HCT116 (cell line): ENCODE measurements around the gene PLCB4. TPM values are rescaled to one million over a fixed set of nuclear protein-coding genes. Genes with fewer than 3 reads are reported as not detected.

Experiments
- ATAC-seq: fragments of 200-7000 bp; cut with Tn5 transposase; 2 replicates; pipeline ENCODE4 v1.9.1; 2020; ENCODE audit warnings: mild to moderate bottlenecking, moderate library complexity
- BruUV-seq: library from RNA; stranded (reverse); fragments of 400-500 nt; replicated peaks from 2 replicates; lab custom pipeline; 2021; lab: Mats Ljungman, UMichigan
- CTCF ChIA-PET: fragments of 300-600 bp; sonication (Branson Sonifier 250); formaldehyde crosslinking; loops from one replicate; lab custom pipeline; 2021; ENCODE audit warnings: antibody characterized with exemption; lab: Charles Lee
- POLR2A ChIA-PET: fragments of 300-600, 350-600 bp; sonication (Branson Sonifier 250); formaldehyde crosslinking; loops from one replicate; lab custom pipeline; 2021; ENCODE audit warnings: antibody characterized with exemption; lab: Charles Lee
- RAD21 ChIA-PET, 2 experiments: fragments of 300-600 bp; sonication (Branson Sonifier 250); formaldehyde crosslinking; loops; one replicate each; lab custom pipeline; 2023; ENCODE audit warnings: low total read pairs in 2 of 2; ENCODE audit not compliant: uncharacterized antibody in 2 of 2, unreplicated experiment in 2 of 2, low non-redundant PET in 1 of 2; lab: Charles Lee
- DNase-seq: peaks from one replicate; pipeline ENCODE4 v3.0.0-alpha.2; 2010; ENCODE audit warnings: low read depth, low spot score
- H2AFZ ChIP-seq: fragments of 200-600 bp; shearing (Covaris generic), sonication (generic); 2 replicates; pipeline ENCODE4 v1.6.1; 2017; ENCODE audit warnings: low read depth, mixed run types, mixed read lengths, antibody characterized with exemption, low read length; ENCODE audit not compliant: poor library complexity, severe bottlenecking
- H3K27ac ChIP-seq: 2 replicates; pipeline ENCODE4 v1.5.1; 2012; ENCODE audit warnings: low read depth, low read length
- H3K27me3 ChIP-seq: fragments of 200-600 bp; sonication (generic); 2 replicates; pipeline ENCODE4 v1.6.1; 2016; ENCODE audit warnings: mixed run types, low read length, mixed read lengths; ENCODE audit not compliant: insufficient read depth
- H3K36me3 ChIP-seq, 2 experiments: fragments of 200-500 bp in 1 of 2; fragments of 200-600 bp in 1 of 2; sonication (Bioruptor generic) in 1 of 2; sonication (generic) in 1 of 2; 2 replicates each; pipeline versions ENCODE4 v1.5.1 to v1.6.1; 2014 to 2016; ENCODE audit warnings: low read length in 2 of 2, inconsistent platforms in 1 of 2, mixed read lengths in 1 of 2, mixed run types in 1 of 2; ENCODE audit not compliant: insufficient read depth in 2 of 2, control insufficient read depth in 1 of 2
- H3K4me1 ChIP-seq, 2 experiments: fragments of 200-600 bp in 1 of 2; sonication (generic) in 1 of 2; 2 replicates each; pipeline versions ENCODE4 v1.5.1 to v1.6.1; 2012 to 2017; ENCODE audit warnings: low read length in 2 of 2, inconsistent platforms in 1 of 2, mild to moderate bottlenecking in 1 of 2, mixed read lengths in 1 of 2, mixed run types in 1 of 2, moderate library complexity in 1 of 2; ENCODE audit not compliant: insufficient read depth in 2 of 2, control insufficient read depth in 1 of 2
- H3K4me2 ChIP-seq: fragments of 200-600 bp; sonication (generic); 2 replicates; pipeline ENCODE4 v1.6.1; 2017; ENCODE audit warnings: mixed run types, low read length, mixed read lengths
- H3K4me3 ChIP-seq, 2 experiments: fragments of 200-600 bp in 1 of 2; sonication (generic) in 1 of 2; replicated peaks in 1 of 2; 2 replicates each; pipeline ENCODE4 v1.5.1; 2011 to 2016; ENCODE audit warnings: low read length in 2 of 2, control low read depth in 1 of 2, low read depth in 1 of 2, mild to moderate bottlenecking in 1 of 2, mixed read lengths in 1 of 2, mixed run types in 1 of 2
- H3K79me2 ChIP-seq: fragments of 200-600 bp; sonication (generic); 2 replicates; pipeline ENCODE4 v1.6.1; 2017; ENCODE audit warnings: mild to moderate bottlenecking, mixed run types, low read length, moderate library complexity, mixed read lengths; ENCODE audit not compliant: insufficient read depth
- H3K9ac ChIP-seq: fragments of 200-600 bp; sonication (generic); 2 replicates; pipeline ENCODE4 v1.6.1; 2016; ENCODE audit warnings: low read length, mixed read lengths
- H3K9me2 ChIP-seq: fragments of 200-600 bp; sonication (generic), shearing (Covaris generic); 2 replicates; pipeline ENCODE4 v1.6.1; 2017; ENCODE audit warnings: mixed run types, mild to moderate bottlenecking, moderate library complexity; ENCODE audit not compliant: insufficient read depth
- H3K9me3 ChIP-seq, 2 experiments: fragments of 200-500 bp in 1 of 2; fragments of 200-600 bp in 1 of 2; sonication (Bioruptor generic) in 1 of 2; sonication (generic) in 1 of 2; 2 replicates each; pipeline ENCODE4 v1.6.1; 2014 to 2017; ENCODE audit warnings: low read length in 2 of 2, mixed read lengths in 2 of 2, inconsistent platforms in 1 of 2, low read depth in 1 of 2, mild to moderate bottlenecking in 1 of 2, mixed run types in 1 of 2, moderate library complexity in 1 of 2; ENCODE audit not compliant: control insufficient read depth in 1 of 2, insufficient read depth in 1 of 2
- H4K20me1 ChIP-seq: fragments of 200-600 bp; sonication (generic), shearing (Covaris generic); 2 replicates; pipeline ENCODE4 v1.6.1; 2017; ENCODE audit warnings: mixed run types, mild to moderate bottlenecking, moderate library complexity; ENCODE audit not compliant: insufficient read depth
- CBX3 ChIP-seq: IDR thresholded peaks from 2 replicates; pipeline ENCODE4 v1.6.1; 2012; ENCODE audit warnings: low read depth
- CEBPB ChIP-seq: IDR thresholded peaks from 2 replicates; pipeline ENCODE4 v1.6.1; 2012; ENCODE audit warnings: low read depth
- EGR1 ChIP-seq: IDR thresholded peaks from 2 replicates; pipeline ENCODE4 v1.6.1; 2012; ENCODE audit warnings: low read depth
- ELF1 ChIP-seq: IDR thresholded peaks from 2 replicates; pipeline ENCODE4 v1.6.1; 2012; ENCODE audit warnings: low read depth, borderline replicate concordance
- EZH2 ChIP-seq: fragments of 200-600 bp; sonication (generic); IDR thresholded peaks from 2 replicates; pipeline ENCODE4 v1.6.1; 2017; ENCODE audit warnings: antibody characterized with exemption, mixed run types
- EZH2phosphoT487 ChIP-seq: fragments of 200-600 bp; IDR thresholded peaks from 2 replicates; pipeline ENCODE4 v1.6.1; 2018; ENCODE audit warnings: antibody characterized with exemption, borderline replicate concordance
- FOSL1 ChIP-seq: IDR thresholded peaks from 2 replicates; pipeline ENCODE4 v1.6.1; 2012; ENCODE audit warnings: low read depth
- POLR2AphosphoS5 ChIP-seq: IDR thresholded peaks from 2 replicates; pipeline ENCODE4 v1.6.1; 2011; ENCODE audit warnings: mild to moderate bottlenecking, low read depth, low read length, moderate library complexity
- SIN3A ChIP-seq: IDR thresholded peaks from 2 replicates; pipeline ENCODE4 v1.6.1; 2012; ENCODE audit warnings: low read depth
- SP1 ChIP-seq: IDR thresholded peaks from 2 replicates; pipeline ENCODE4 v1.6.1; 2012; ENCODE audit warnings: low read depth
- TCF7L2 ChIP-seq: IDR thresholded peaks from 2 replicates; pipeline ENCODE4 v1.7.0; 2011; ENCODE audit warnings: borderline replicate concordance, inconsistent platforms; ENCODE audit not compliant: insufficient read depth, insufficient read length; ENCODE audit errors: extremely low read depth
- YY1 ChIP-seq: IDR thresholded peaks from 2 replicates; pipeline ENCODE4 v1.6.1; 2011; ENCODE audit warnings: low read length, low read depth, moderate library complexity, mild to moderate bottlenecking; ENCODE audit not compliant: insufficient replicate concordance; ENCODE audit errors: extremely low read depth
- ZNF274 ChIP-seq: fragments of 200-500 bp; sonication (Bioruptor generic); IDR thresholded peaks from 2 replicates; pipeline ENCODE4 v1.6.1; 2014; ENCODE audit warnings: mild to moderate bottlenecking, low read depth, low read length, inconsistent platforms
- intact Hi-C: fragments of 100-400 bp; cut with micrococcal nuclease; formaldehyde crosslinking; loops from 2 replicates; pipeline ENCODE4 v1.10.0; 2022
- total RNA-seq: library from RNA; stranded (reverse); gene quantifications from one replicate; pipeline ENCODE4 v1.2.1, GENCODE V29; 2021; ENCODE audit not compliant: unreplicated experiment
- TF ChIP-seq, protein P1 (sequence below): IDR thresholded peaks from 2 replicates; pipeline ENCODE4 v1.6.1; 2012
- TF ChIP-seq, protein P2 (sequence below): IDR thresholded peaks from 2 replicates; pipeline ENCODE4 v1.6.1; 2012; ENCODE audit warnings: low read depth
- TF ChIP-seq, protein P3 (sequence below): IDR thresholded peaks from 2 replicates; pipeline ENCODE4 v1.6.1; 2012

PLCB4 gene
- total RNA-seq, 1 experiment from 2014 or later = 2.5 TPM

DNA sequence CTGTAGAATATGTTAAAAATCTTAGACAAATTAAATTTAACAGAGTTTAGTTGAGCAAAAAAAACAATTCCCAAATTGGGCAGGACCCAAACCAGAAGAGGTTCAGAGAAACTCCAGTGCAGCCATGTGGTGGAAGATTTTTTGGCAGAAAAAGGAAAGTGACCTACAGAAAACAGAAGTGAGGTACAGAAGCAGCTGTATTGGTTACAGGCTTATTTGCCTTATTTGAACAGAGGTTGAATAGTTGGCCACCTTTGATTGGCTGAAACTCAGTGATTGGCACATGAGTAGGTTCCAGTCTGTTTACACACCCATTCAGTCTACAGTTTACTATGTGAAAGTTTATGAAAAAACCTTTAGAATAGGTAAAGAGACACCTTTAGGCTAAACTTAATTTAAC, 334.6 kb downstream of the PLCB4 start:
- Histone ChIP-seq H3K27me3 (no peaks in the 10 kb centered on the region), H4K20me1 (no peaks in the 10 kb centered on the region), H3K9ac (no peak overlapping the region)
- no TSS peak for BruUV-seq
- TF ChIP-seq CBX3 (no peak), ZNF274 (no peak), SIN3A (no peak), YY1 (no peak), POLR2AphosphoS5 (no peak), TCF7L2 (no peak), SP1 (no peak), EZH2 (no peak), EGR1 (no peak), ELF1 (no peak), CEBPB (no peak), FOSL1 (no peak), EZH2phosphoT487 (no peak)
- TF ChIP-seq, protein P1, sequence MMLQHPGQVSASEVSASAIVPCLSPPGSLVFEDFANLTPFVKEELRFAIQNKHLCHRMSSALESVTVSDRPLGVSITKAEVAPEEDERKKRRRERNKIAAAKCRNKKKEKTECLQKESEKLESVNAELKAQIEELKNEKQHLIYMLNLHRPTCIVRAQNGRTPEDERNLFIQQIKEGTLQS = no peak
- TF ChIP-seq, protein P2, sequence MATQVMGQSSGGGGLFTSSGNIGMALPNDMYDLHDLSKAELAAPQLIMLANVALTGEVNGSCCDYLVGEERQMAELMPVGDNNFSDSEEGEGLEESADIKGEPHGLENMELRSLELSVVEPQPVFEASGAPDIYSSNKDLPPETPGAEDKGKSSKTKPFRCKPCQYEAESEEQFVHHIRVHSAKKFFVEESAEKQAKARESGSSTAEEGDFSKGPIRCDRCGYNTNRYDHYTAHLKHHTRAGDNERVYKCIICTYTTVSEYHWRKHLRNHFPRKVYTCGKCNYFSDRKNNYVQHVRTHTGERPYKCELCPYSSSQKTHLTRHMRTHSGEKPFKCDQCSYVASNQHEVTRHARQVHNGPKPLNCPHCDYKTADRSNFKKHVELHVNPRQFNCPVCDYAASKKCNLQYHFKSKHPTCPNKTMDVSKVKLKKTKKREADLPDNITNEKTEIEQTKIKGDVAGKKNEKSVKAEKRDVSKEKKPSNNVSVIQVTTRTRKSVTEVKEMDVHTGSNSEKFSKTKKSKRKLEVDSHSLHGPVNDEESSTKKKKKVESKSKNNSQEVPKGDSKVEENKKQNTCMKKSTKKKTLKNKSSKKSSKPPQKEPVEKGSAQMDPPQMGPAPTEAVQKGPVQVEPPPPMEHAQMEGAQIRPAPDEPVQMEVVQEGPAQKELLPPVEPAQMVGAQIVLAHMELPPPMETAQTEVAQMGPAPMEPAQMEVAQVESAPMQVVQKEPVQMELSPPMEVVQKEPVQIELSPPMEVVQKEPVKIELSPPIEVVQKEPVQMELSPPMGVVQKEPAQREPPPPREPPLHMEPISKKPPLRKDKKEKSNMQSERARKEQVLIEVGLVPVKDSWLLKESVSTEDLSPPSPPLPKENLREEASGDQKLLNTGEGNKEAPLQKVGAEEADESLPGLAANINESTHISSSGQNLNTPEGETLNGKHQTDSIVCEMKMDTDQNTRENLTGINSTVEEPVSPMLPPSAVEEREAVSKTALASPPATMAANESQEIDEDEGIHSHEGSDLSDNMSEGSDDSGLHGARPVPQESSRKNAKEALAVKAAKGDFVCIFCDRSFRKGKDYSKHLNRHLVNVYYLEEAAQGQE = no peak
- TF ChIP-seq, protein P3, sequence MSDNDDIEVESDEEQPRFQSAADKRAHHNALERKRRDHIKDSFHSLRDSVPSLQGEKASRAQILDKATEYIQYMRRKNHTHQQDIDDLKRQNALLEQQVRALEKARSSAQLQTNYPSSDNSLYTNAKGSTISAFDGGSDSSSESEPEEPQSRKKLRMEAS = no peak
- TF ChIP-seq, all 23 proteins: peak for 0
- Histone ChIP-seq H3K36me3 (no peaks in the 10 kb centered on the region), H3K4me3 (no peak overlapping the region), H3K4me2 (no peak overlapping the region), H3K79me2 (no peaks in the 10 kb centered on the region), H3K27ac (no peak overlapping the region), H3K9me2 (no peaks in the 10 kb centered on the region), H3K4me1 (no peaks in the 10 kb centered on the region), H3K9me3 (no peaks in the 10 kb centered on the region), H2AFZ (no peak overlapping the region)
- DNase-seq (no peak), ATAC-seq (no peak)
- intact Hi-C loops = no loop called here
- ChIA-PET POLR2A (no interaction called here), CTCF (no interaction called here), RAD21 (no interaction called here)
